Globus pallidus (tissue), 1 donor: Measurements from ENCODE around the gene MBD1.
"Not testable (repeated sequence)": the region's sequence is repeated elsewhere in the genome, so short reads cannot be mapped to it uniquely, and the experiment has no call there.

Experiments
- DNase-seq: peaks from one replicate; pipeline ENCODE4 v3.0.0-alpha.2; 2015; ENCODE audit warnings: low spot score

Gene MBD1

DNA sequence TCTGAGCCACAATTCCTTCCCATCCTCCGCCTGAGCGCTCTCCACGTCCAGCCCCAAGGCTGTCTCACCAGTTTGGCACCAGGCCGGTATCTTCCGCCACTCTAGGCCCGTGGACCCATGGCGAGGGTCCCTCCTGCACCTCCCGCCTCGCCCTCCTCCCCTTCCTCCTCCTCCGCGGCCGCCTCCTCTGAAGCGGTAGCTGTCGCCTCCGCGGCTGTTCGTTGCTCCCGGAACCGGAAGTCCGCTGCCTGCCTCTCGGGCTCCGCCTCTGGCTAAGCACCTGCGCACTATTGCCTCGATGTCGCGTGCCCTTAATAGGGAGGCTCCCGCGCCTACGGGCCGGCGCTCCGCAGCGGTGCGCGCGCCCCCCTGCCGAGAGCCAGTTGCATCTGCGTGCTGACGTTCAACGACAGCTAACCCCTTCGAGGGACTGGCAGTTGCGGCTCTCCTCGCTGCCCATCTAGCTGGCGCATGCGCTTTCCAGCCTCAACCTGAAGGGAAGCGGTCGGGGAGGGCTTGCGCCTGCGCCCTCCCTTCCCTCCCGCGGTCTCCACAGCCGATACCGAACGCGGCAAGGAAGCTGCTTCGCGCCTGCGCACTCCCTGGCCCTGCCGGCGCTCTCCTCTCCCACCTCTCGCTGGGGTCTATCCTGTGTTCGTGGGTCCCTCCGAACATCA lies at the start of gene MBD1:
Gene MBD1 (minus strand): TSS at position 229 of the 677 bp plus-strand sequence. CDS start 1,531 bp downstream, outside the sequence.
- peak; percentile 99 for DNase-seq

DNA sequence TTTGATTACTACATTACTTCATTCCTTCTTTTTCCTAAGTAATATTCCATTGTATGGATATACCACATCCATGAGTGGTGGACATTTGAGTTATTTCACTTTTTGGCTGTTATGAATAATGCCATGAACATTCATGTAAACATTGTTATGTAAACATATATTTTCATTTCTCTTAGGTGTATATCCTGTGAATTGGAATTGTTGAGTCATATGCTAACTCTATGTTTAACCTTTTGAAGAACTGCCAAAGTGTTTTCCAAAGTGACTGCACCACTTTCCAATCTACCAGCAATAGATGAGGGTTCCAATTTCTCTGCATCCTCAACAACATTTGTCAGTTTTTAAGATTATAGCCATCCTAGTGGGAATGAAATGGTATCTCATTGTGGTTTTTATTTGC lies 48.9 kb upstream of the MBD1 start:
- DNase-seq: no peak

DNA sequence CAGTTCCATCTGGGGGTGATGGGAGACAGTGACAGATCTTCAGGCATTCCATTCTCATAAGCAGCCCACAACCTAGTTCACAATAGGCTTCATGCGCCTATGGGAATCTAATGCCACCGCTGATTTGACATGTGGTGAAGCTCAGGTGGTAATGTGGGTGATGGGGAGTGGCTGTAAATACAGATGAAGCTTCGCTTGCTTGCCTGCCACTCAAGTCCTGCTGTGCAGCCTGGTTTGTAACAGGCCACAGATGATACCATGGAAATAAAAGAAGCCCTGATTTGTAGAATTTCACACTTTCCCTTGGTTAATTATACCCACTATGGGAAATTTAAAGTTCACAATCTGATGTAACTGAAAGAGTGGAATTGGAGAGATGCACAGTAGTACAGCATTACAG lies 46.7 kb upstream of the MBD1 start:
- no peak for DNase-seq

DNA sequence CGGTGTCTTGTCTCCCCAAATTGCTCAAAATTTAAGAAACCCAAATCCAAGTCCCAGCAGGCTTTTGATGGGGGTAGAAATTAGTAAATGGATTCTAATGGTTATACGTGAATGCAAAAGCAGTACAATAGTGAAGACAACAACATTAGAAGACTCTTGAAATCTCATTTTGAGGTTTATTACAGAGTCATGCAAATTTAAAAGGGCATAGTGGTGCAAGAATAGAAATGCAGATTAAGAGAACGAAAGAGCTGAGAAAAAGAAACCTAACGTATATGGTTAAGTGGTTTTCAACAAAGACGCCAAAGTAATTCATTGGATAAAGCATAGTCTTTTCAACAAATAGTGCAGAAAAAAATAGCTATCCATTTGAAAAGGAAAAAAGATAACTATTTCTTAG lies 39.4 kb upstream of the MBD1 start:
- DNase-seq: no peak

DNA sequence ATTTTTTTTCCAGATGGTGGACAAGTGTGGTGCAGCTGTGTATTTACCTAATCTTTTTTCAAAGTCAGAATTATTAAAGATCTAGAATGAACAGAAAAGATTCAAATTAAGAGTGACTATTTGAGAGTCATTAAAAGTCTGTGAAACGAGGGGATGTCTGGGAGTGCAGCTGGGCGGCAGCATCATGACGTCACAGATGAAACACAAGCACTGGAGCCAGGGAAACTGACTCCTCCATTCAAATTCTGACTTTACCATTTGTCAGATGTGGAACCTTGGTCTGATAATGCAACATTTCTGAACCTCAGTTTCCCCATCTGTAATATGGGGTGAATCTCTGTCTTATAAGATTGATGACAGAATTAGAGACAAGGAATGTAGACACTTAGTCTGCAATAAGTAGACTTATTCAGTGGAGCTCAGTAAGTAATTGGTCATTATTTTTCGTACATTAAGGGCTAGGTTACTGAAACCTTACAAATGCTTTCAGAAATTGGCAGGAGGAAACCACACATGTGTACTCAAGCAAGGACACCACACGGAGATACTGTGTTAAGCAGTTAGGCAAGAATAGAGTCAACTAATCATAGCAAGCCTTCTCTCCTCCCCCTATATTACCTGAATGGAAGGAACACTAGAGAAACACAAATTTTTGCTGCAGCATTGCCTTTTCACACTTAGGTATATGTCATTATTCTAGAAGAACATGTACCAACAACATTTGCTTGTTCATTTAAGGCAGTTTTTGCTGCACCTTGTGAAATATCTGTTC lies 34.0 kb upstream of the MBD1 start:
- no peak for DNase-seq

DNA sequence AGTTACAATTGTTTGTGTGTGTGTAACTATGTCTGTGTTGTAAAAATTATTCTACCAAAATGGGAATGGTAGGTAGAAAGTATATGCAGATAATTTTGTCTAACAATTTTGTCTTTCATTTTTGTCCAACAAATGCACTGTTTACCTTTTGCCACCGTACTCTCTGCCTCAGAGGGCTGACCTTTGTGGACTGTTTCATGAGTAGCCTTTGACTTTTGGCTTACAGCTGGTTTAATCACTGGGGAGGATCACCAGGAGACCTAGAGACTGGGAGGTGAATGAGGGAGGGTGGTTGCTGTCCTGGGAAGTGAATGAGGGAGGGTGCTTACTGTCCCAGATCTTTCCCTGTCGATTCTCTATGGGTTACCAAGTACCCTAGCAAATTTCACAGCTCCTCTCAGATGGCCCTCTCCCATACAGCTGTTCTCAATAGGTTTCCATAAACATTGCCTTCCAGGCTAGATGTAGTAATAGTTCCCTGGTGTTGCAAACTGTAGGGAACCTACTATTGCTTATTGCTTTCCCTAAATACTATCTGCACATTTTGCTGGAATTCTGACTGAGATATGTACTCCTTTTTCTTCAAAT lies 32.6 kb upstream of the MBD1 start:
- DNase-seq: no peak

DNA sequence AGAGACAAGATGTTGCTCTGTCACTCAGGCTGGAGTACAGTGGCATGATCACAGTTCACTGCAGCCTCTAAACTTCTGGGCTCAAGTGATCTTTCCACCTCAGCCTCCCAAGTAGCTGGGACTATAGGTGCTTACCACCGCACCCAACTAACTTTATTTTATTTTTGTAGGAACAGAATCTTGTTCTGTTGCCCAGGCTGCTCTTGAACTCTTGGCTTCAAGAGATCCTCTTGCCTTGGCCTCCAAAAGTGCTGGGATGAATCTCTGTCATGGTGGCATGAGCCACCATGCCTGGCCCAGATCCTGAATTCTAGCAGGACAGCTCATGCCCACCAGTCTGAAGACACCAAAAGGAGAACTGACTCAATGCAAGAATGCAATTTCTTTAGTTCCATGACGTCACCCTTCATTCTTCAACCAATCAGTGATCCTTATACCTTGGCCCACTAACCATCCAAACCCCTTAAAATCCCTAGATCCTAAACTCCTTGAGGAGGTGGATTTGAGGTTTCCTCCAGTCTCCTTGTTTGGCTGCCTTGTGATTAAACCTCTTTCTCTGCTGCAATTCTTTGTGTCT lies 31.8 kb upstream of the MBD1 start:
- no peak for DNase-seq

DNA sequence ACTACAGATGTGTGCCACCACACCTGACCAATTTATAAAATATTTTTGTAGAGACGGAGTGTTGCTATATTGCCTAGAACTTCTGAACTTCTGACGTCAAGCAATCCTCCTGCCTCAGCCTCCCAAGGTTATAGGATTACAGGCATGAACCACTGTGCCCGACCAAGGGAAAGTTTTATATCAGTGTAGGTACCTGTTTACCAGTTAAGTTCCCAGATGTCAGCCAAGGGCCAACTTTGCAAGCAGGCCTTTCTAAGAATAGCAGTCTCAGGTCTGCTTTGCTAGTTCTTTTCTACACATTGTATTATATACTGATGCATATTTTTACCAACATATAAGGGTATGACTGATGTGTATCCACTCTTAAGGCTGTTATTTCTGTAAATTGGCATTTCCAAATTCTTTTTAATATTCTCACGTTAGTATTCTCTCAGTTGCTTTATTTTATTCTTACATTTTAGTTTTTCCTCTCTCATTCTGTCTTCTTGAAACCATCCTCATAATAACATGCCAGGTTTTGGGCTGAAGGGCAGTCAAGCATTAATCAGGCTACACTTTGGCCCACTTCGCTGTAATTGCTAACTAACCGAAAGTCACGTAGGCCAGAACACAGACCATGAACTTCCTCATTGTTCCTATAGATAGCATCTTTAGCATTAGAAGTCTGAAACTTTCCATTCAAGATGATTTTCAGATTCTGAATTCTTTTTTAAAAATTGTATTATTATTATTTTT lies 31.1 kb upstream of the MBD1 start:
- DNase-seq: no peak

DNA sequence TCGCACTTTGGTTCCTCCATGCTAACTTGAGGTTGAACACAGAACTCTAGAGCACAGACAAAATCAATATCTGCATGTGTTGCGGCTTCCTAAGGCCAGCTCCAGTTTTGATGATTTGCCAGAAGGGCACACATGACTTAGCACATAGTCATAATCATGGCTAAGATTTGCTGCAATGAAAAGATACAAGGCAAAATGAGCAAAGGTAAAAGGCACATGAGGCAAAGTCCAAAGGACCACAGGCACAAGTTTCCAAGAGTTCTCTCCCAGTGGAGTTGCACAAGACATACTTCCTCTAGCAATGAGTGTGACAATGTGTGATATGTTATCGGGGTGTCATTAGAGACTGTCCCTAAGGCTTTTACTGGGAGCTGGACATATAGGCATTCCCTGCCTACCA lies 30.3 kb upstream of the MBD1 start:
- DNase-seq: no peak

DNA sequence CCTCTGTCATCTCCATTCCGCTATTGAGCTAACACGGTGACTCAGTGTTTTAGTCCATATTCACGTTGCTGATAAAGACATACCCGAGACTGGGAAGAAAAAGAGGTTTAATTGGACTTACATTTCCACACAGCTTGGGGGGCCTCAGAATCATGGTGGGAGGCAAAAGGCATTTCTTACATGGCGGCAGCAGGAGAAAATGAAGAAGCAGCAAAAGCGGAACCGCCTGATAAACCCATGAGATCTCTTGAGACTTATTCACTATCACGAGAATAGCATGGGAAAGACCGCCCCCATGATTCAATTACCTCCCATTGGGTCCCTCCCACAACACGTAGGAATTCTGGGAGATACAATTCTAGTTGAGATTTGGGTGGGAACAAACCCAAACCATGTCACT lies 28.8 kb upstream of the MBD1 start:
- no peak for DNase-seq

GRCh38 chr18:50308851-50309250 lies 27.5 kb upstream of the MBD1 start:
- DNase-seq: not testable (repeated sequence)

GRCh38 chr18:50307738-50308470 lies 26.6 kb upstream of the MBD1 start:
- DNase-seq: peak; percentile 80

DNA sequence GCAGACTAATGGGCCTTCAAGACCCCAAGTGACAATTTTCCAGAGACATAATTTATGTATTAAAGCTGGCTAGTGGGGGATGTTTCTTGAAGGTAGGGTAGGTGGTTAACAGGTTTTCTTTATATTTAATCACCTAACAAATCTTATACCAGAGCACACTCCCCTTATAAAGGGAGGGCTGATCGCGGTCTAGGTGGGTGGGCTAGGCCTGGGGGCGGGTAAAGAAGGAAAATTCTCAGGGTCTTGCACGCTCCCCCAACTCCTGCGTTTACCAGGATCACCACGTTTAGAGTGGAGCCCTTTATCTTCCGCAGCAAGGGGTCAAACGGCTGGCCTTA lies 26.0 kb upstream of the MBD1 start:
- DNase-seq: no peak

- DNase-seq: no peak
Measured at GRCh38 chr18:50306944-50307343, 25.6 kb upstream of the MBD1 start.

GRCh38 chr18:50301074-50301473 lies 19.8 kb upstream of the MBD1 start:
- no peak for DNase-seq

DNA sequence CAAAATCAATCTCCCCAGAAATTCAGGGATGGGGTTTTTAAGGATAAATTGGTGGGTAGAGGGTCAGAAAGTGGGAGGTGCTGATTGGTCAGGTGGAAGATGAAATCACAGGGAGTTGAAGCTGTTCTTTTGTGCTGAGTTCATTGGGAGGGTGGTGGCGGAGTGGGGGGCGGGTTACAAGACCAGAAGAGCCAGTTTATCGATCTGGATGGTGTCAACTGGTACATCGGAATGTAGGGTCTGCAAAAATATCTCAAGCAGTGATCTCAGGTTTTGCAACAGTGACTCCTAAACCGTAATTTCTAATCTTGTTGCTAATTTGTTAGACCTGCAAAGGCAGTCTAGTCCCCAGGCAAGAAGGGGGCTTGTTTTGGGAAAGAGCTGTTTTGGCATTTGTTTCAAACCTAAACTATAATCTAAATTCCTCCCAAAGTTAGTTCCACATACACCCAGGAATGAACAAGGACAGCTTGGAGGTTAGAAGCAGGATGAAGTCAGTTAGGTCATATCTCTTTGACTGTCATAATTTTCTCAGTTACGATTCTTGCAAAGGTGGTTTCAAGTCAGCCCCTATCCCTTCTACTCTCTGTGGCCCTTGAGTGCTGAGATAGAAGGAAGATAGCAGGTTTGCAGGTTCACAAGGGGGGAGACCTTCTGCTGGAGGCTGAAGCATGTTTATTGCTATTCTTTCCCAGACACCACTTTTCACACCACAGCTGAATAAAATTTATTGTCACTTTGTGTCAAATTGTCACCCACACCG lies 18.5 kb upstream of the MBD1 start:
- DNase-seq: no peak

- no peak for DNase-seq
Measured at GRCh38 chr18:50298443-50299284, 17.3 kb upstream of the MBD1 start.

GRCh38 chr18:50297621-50298442 lies 16.5 kb upstream of the MBD1 start:
- peak; percentile 70 for DNase-seq

- no peak for DNase-seq
Measured at GRCh38 chr18:50293039-50293438, 11.7 kb upstream of the MBD1 start.
